Measurements from ENCODE around the gene SH2D3A.
"Not testable (repeated sequence)": the region's sequence is repeated elsewhere in the genome, so short reads cannot be mapped to it uniquely, and the experiment has no call there.

Gene SH2D3A

GRCh38 chr19:6754653-6755463 is 12.4 kb downstream of the SH2D3A start:
- DNase-seq = no peak

DNA sequence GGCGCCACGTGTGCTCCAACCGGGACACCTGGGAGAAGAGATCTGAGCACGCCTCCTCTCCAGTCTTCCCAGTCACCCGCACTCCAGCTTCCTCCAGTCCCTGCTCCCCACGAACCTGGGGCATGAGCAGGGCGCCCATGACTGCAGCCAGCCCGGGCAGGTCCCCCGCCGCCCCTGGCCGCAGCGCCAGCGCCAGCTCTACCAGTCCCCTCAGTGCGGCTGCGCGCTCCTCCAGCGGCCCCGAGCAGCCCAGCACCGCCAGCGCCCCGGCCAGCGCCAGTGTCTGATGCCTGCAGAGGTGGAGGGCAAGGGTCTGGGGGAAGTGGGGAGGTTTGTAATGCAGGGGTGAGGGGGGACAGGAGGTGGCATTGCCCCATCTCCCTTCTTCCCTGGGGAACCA is 13.1 kb downstream of the SH2D3A start:
- no peak for DNase-seq

DNA sequence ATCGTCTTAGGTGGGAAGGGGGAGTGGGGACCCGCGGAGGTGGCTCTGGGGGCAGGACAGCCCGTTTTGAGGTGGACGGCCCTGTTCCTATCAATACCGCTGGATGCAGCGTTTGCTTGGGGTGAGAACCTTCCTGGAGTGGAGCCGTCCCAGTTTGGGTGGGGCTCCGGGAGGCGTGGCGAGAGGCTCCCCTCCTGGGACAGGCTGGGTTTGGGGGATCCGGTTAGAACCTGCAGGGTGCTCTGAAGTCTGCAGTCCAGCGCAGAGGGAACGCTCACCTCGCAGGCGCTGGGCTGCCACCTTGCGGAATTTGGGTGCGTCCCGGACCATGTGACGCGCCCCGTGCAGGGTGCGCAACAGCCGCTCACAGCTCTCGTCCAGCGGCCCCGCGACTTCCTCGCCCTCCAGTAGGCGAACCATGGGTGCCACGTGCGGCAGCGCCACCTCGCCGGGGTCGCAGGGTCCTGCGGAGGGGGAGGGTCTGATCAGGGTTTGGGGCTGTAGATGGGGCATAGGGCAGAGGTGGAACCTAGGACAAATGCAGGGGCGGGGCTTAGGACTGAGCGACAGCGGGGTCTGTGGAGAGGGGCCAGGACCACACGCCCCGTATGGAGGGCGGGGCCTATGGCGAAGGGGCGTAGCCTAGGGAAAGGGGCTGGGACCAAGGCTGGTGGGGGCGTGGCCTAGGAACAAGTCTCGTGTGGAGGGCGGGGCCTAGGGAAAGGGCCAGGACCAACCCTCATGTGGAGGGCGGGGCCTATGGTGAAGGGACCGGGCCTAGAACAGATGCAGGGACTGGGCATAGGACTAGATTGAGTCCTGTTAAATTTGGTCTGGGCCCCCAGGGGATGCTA is 13.8 kb downstream of the SH2D3A start:
- peak; percentile 80 for DNase-seq

- DNase-seq = no peak
These were observed 14.7 kb downstream of the SH2D3A start for GRCh38 chr19:6752256-6753177.

- DNase-seq = no peak
These were observed 16.0 kb downstream of the SH2D3A start for GRCh38 chr19:6751189-6751588.

DNA sequence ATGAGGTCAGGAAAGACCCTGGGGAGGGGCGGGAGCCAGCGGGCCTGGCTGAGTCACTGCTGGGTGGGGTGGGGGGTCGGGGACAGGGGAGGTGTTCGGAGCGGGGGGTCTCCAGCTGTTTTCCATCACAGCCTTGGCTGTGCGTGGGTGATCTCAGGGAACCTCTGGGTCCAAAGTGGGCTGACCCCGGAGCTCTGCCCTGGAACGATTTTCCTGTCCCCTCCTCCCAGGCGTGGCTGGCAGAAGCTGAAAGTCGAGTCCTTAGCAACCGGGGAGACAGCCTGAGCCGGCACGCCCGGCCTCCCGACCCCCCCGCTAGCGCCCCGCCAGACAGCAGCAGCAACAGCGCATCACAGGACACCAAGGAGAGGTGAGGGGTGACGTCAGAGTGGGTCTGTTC is 17.2 kb downstream of the SH2D3A start:
- no peak for DNase-seq

DNA sequence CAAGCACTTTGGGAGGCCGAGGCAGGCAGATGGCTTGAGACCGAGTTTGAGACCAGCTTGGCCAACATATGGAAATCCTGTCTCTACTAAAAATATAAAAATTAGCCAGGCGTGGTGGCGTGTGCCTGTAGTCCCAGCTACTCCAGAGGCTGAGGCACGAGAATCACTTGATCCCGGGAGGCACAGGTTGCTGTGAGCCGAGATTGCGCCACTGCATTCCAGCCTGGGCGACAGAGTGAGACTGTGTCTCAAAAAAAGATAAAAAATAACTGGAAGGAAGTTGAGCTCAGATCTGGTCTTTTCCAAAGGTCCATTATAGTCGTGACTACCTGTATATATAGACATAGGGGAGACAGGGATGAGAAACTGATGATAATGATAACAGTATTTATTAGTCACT is 18.7 kb downstream of the SH2D3A start:
- DNase-seq = not testable (repeated sequence)

- DNase-seq = no peak
These were observed 21.3 kb downstream of the SH2D3A start for GRCh38 chr19:6745965-6746364.

- DNase-seq = no peak
These were observed 22.6 kb downstream of the SH2D3A start for GRCh38 chr19:6744381-6745301.

- no peak for DNase-seq
These were observed 23.4 kb downstream of the SH2D3A start for GRCh38 chr19:6743714-6744380.

DNA sequence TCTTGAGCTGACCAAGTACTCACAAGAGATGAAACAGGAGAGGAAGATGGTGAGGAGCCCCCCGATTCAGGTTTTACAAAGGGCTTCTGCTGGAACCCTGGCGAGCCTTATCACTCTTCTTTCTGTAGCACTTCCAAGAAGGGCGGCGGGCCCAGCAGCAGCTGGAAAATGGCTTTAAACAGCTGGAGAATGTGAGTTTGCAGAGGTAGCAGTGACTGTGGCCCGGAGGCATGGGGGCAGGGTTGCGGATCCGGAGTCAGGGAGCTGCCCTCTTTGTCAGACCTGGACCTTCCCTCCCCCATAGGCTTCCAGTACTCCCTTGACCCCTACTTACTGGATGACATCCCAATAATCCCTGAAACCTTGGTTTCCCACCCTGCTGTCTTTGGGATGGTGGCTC is 24.2 kb downstream of the SH2D3A start:
- no peak for DNase-seq

DNA sequence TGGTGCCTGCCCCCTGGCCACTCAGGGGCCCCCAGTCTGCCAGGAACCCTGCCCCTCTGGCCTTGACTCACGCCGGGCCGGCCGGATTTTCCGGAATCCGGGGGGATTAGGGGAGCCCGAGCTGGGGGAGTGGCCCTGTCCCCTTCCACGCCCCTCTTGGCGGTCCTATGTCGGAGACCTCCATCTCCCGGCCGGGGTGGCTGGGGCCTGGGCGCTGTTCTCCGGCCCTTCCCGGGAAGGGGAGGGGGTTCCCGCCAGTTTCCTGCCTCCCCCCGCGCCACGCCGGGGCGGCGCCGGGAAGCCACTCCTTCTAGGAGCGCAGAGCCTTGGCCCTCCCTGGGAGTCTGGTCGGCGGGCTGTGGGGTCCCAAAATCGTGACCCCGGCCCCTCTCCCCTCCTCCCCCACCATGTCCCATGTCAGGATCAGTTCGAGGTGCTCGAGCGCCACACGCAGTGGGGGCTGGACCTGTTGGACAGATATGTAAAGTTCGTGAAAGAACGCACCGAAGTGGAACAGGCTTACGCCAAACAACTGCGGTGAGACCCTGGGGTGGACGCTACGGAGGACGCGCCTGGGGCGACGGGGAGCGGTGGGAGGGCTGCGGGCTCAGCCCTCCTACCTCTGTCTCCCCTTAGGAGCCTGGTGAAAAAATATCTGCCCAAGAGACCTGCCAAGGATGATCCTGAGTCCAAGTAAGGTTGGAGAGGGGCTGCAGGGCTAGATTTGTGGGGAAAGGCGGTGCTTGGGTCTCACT is 26.5 kb downstream of the SH2D3A start:
- peak; percentile 41 for DNase-seq

- DNase-seq = peak; percentile 52
These were observed 27.2 kb downstream of the SH2D3A start for GRCh38 chr19:6739883-6740588.

DNA sequence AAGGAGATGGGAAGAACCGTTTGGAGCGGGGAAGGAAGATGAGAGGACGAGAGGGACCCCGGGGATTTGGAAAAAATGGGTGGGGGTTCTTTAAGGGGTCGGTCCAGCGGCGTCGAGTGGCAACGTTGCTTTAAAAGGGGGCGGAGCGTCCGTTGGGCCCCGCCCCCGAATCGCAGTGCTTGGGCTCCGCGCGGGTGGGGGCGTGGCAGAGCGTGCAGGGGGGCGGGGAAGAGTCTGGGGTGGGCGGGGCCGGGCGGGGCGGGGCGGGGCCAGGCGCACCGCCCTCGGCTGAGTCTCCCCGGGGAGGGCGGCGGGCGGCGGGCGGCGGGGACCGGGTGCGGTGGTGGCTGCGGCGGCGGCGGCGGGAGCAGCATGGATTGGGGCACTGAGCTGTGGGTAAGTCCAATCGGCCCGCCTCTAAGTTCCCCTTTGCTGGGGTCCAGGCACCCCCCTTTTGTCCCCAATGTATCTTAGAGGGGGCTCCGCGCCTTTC is 27.8 kb downstream of the SH2D3A start, which contains the start of gene TRIP10:
Gene TRIP10 (plus strand): TSS at position 291 of the 493 bp plus-strand sequence. CDS start 82 bp downstream, at position 373.
- peak; percentile 81 for DNase-seq

DNA sequence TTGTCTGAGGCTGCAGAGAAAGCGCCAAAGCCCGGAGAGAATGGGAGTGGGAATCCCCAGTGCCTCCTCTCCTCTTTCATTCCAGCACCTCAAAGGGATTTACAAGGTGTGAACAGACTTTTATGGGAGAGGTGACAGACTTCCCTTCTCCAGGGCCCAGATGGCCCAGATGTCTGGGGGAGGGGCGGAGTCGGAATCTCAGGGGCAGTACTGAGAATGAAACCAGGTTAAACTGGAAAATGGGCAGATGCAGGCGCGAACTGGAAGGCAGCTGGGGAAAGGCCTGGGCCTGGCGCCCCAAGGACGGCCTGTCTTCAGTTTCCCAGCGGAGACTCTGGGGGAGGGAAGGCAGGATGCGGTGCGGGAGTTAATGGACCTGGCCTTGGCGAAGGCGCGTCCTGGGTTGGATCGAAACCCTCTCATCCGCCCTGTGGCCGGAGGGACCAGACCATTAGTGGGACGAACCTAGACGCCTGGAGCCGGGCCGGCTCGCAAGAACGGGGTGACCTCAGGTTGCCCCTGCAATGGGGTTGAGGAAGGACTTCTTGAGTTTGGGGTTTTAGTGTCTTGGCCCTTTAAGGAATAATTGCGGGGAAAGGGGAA is 28.3 kb downstream of the SH2D3A start:
- peak; percentile 41 for DNase-seq

DNA sequence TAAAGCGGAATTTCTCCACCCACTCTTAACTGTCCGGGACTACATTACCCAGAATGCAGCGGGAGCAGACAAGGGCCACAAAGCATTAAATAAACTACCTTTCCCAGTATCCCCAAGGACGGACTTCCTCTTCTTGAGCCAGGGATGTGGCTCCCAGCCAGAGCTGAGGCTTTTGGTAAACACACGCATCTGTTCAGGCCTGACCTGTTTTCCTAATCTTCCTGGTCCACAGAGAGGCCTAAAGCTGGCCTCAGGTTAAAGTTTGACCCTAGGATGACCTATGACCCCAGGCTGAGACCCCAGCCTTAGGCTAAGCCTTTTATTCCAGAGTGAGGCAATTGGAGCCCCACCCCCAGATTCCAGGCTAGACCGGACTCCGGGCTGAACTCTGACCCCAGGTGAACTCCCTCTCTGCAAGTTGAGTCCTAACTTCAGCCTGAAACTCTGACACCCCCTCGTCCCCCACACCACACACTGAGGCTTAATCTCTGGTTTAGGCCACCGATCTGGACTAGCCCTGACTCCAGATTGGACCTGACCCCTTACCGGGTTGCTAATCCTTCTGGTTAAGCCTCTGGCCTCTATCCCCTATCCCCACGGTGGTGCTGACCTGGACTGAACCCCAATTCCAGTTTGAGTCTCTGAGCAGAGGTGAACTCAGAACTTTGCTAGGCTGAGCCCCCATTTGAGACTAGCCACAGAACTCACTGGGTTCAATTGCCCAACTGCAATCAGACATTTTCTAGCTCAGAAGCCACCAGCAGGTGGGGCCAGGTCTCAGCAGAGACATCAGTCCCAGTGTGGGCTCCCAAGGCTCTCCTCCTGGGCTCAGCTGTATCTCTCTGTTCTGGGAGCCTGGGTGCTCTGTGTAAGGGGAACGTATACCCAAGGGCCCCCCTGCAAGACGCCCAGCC is 29.1 kb downstream of the SH2D3A start:
- DNase-seq = peak; percentile 66

- peak; percentile 99 for DNase-seq
These were observed 29.9 kb downstream of the SH2D3A start, which contains the start of gene GPR108 for GRCh38 chr19:6737284-6737872. TSS of gene GPR108 (minus strand) at chr19:6737580. CDS start at chr19:6737576, 4 bp downstream.
